Osteoblast (primary cell): ENCODE data around the gene SDHAF2. TPM values are rescaled to one million over a fixed set of nuclear protein-coding genes. Genes with fewer than 3 reads are reported as not detected.

ENCODE experiments used
- DNase-seq: peaks from one replicate; pipeline ENCODE4 v3.0.0; 2011; ENCODE audit warnings: low spot score, mixed read lengths; ENCODE audit not compliant: insufficient read length; ENCODE audit errors: missing footprints
- H2AFZ ChIP-seq: 2 replicates; pipeline ENCODE4 v1.6.0; 2011; ENCODE audit warnings: mild to moderate bottlenecking, low read length
- H3K27ac ChIP-seq: 2 replicates; pipeline ENCODE4 v1.5.1; 2011; ENCODE audit warnings: mild to moderate bottlenecking, low read depth, low read length, moderate library complexity
- H3K27me3 ChIP-seq: 2 replicates; pipeline ENCODE4 v1.6.0; 2012; ENCODE audit warnings: mild to moderate bottlenecking, control low read depth, inconsistent platforms, low read length, moderate library complexity; ENCODE audit not compliant: insufficient read depth
- H3K36me3 ChIP-seq: 2 replicates; pipeline ENCODE4 v1.5.1; 2011; ENCODE audit warnings: mild to moderate bottlenecking, low read length, control low read depth, moderate library complexity; ENCODE audit not compliant: insufficient read depth
- H3K4me1 ChIP-seq: 2 replicates; pipeline ENCODE4 v1.5.1; 2011; ENCODE audit warnings: mild to moderate bottlenecking, low read length, control low read depth, moderate library complexity; ENCODE audit not compliant: insufficient read depth
- H3K4me2 ChIP-seq: 2 replicates; pipeline ENCODE4 v1.6.0; 2011; ENCODE audit warnings: mild to moderate bottlenecking, low read length; ENCODE audit not compliant: insufficient read depth
- H3K4me3 ChIP-seq: fragments of 200-600 bp; sonication (generic); 3 replicates; pipeline ENCODE4 v1.5.1; 2012; ENCODE audit warnings: mild to moderate bottlenecking, low read length, inconsistent platforms; ENCODE audit not compliant: insufficient read depth
- H3K79me2 ChIP-seq: 2 replicates; pipeline ENCODE4 v1.6.0; 2012; ENCODE audit warnings: mild to moderate bottlenecking, low read length, control low read depth, inconsistent platforms; ENCODE audit not compliant: insufficient read depth
- H3K9me3 ChIP-seq: 2 replicates; pipeline ENCODE4 v1.5.1; 2011; ENCODE audit warnings: low read depth, low read length, control low read depth
- H4K20me1 ChIP-seq: 2 replicates; pipeline ENCODE4 v1.6.0; 2012; ENCODE audit warnings: mild to moderate bottlenecking, low read length, control low read depth; ENCODE audit not compliant: insufficient read depth
- CTCF ChIP-seq: IDR thresholded peaks from 2 replicates; pipeline ENCODE4 v1.5.1; 2011; ENCODE audit warnings: mild to moderate bottlenecking, low read depth, low read length, moderate library complexity; ENCODE audit errors: extremely low read depth
- small RNA-seq: library from RNA; depleted of rRNA; stranded (forward); fragments of <200 nt; gene quantifications from one replicate; pipeline ENCODE3, GENCODE V24; 2012
- total RNA-seq: library from RNA; depleted of rRNA; stranded (reverse); fragments of >200 nt; gene quantifications from 2 replicates; pipeline ENCODE4 v1.2.3, GENCODE V29; 2012

SDHAF2 gene
- total RNA-seq, 1 donor = 46.3 TPM

DNA sequence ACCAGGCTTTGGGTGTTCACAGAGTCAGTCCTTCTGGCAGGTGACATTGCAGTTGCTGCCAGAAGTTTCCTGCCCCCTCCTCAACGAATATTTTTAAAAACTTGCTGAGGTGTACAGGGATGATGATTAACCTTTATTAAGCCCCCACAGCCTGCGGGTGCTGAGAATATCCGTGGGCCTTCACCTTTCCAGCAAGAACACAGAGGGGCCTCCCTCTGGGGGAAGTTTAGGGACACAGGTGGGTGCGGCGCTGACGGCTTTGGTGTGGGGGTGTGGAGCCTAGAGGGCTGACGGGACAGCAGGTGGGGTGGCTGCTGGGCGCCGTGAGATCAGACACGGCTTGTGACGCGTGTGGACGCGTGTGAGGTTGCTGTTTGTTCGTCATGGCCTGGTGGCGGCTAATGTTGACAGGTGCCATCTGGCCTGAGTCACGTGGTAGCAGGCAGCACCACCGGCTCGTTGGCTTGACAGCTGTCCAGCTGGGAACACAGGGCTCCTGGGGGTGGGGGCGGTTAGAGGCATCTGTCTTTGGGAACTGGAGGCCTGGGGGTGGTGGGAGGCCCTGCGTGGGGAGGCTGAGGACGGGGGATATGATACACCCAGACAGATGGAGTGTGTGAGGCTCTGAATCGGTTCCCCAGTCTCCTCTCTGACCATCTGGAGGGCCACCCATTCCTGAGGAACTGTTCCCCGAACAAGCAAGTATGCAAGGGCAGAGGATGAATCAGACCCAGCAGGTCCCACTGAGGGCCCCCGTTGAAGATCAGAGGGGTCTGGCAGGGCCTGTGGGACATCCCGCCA lies 66.1 kb downstream of the SDHAF2 start:
- Histone ChIP-seq H3K36me3 (no peaks in the 10 kb centered on the region), H3K27ac (no peak overlapping the region), H2AFZ (no peak overlapping the region), H3K4me2 (no peak overlapping the region), H3K4me3 (no peak overlapping the region), H3K27me3 (peaks cover 7% of the 10 kb centered on the region), H3K9me3 (no peaks in the 10 kb centered on the region), H4K20me1 (no peaks in the 10 kb centered on the region), H3K4me1 (no peaks in the 10 kb centered on the region), H3K79me2 (no peaks in the 10 kb centered on the region)
- DNase-seq = peak; percentile 82
- no peak for TF ChIP-seq CTCF

Small RNAs within 50 kb of the gene (small RNA-seq; reads per million reads assigned to genes)
- not detected for gene RN7SL23P

Other genes with a start within 250 kb of the SDHAF2 start
- not detected in 2 replicates for gene PGA3, start 226.6 kb upstream of the SDHAF2 start, total RNA-seq
- not detected in 2 replicates for gene PGA4, start 207.8 kb upstream of the SDHAF2 start, total RNA-seq
- gene PGA5, start 188.9 kb upstream of the SDHAF2 start, total RNA-seq = not detected in 2 replicates
- gene VWCE, start 134.8 kb upstream of the SDHAF2 start, total RNA-seq = 4.7 and 6.2 TPM in 2 replicates
- 330 and 331 TPM in 2 replicates for gene DDB1, start 97.0 kb upstream of the SDHAF2 start, total RNA-seq
- gene TKFC, start 96.9 kb upstream of the SDHAF2 start, total RNA-seq = 21.8 and 30.0 TPM in 2 replicates
- gene CYB561A3, start 68.2 kb upstream of the SDHAF2 start, total RNA-seq = 149 and 151 TPM in 2 replicates
- gene TMEM138, start 67.8 kb upstream of the SDHAF2 start, total RNA-seq = 41.3 and 48.3 TPM in 2 replicates
- 5.8 and 8.3 TPM in 2 replicates for gene TMEM216, start 37.5 kb upstream of the SDHAF2 start, total RNA-seq
- 29.0 and 29.2 TPM in 2 replicates for gene CPSF7, start 149 bp upstream of the SDHAF2 start, total RNA-seq
- under 0.01 TPM in 2 replicates for gene LRRC10B, start 78.6 kb downstream of the SDHAF2 start, total RNA-seq
- gene SYT7, start 151.0 kb downstream of the SDHAF2 start, total RNA-seq = 3.6 and 6.8 TPM in 2 replicates